ENCODE results near the gene MMP28.

Gene MMP28

DNA sequence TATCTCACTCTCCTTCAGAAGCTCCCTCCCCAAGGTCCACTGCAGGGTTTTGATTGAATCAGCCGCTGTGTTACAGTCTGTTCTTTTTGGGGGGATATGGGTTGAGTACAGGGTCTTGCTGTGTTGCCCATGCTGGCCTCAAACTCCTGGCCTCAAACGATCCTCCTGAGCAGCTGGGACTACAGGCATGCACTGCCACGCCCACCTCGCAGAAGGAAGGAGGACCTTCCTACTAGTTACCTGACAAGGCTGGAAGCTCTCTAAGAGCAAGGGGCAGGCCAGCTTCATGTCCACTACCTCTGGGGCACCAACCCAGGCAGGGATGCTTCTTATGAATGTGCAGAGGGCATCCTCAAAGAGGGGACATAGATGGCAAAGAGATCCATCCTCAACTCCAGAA lies 1.9 kb upstream of the MMP28 start:
- no peak for DNase-seq

DNA sequence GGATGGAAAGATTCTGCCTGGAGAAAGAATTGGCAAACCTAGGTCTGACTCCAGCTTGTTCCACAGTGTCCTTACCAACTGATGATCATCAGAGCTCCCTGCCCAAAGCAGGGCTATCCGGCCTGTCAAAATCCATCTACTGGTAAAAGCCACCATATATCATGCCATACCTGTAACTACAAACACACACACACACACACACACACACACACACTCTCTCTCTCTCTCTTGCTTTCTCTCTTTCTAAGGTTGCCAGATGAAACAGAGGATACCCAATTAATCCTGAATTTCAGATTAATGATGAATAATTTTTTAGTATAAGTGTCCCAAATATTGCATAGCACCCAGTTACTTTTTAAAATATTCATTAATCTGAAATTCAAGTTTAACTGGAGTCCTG lies 1.5 kb upstream of the MMP28 start:
- no peak for DNase-seq

DNA sequence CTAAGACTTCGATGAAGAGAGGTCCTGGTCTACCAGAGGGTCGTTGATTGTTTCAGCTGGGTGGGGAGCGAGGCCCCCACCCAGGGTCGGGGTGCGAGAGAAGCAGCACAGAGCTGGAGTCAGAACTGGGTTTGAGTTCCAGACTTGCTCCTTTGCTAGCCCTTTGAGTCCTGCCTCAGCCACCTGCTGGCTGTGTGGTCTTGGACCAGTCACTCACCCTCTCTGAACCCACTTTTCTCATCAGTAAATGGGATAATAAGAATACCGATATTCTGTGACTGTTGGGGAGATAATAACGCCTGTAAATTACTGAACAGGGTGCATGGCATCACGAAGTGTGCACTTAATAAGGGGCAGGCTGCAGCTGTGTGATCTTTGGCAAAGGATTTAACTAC lies 427 bp upstream of the MMP28 start:
- no peak for DNase-seq

DNA sequence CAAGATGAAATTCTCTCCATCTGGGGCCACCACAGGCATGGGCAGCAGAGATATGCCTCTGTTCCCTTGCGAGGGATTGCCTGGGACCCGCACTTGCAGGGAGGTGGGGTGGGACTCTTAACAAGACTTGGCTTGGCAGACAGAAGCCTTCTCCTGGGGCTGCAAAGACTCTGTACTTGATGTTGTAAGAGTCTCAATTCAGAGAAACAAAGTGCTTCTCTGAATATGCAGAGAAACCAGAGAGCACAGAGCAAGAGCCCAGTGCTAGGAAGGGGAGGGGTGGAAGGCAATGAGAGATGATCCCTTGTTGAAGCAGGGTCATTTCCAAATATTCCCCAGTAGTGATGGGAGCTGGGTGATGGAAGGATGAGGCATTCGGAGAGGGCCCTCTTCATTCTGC lies 2.2 kb downstream of the MMP28 start:
- no peak for DNase-seq

DNA sequence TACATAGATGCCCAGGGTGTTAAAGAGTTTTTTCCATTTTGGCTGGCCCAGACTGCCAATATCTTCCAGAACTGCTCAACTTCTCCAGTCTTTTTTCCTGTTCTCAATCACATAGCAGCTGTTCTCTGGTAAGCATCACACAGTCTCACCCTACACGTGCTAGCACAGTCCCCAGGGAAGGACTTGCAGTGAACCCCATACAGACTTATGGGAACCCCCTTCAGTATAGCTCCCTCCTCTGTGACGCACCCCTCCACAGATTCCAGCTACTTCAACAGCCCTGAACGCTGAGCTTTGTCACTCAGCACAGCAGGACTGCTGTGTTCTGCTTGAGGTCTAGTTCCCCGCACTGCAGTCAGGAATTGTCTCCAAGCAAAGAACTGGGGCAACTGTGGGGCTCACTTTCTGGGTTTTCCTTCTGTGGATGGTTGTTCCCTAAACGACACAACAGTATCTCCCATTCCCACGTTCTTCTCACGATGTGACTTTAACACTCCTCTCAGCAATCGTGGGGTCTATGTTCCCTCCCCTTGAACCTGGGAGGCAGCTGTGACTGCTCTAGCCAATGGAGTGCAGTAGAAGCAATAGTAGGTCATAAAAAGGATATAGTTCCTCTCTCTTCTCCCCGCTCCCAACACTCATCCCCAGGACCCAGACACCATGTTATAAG lies 3.6 kb downstream of the MMP28 start:
- no peak for DNase-seq

DNA sequence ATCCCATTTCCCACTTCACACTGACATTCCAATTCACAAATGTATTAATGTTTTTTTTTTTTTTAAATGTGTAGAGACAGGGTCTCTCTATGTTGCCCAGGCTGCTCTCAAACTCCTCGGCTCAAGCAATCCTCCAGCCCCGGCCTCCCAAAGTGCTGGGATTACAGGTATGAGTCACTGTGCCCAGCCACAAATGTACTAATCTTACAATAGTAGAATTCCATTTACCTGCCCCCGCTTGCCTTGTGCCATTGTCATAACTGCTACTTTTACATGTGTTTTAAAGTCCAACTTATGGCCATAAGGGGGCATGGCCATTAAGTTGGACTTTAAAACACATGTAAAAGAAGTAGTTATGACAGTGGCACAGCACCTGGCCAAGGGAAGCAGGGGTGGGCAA lies 4.6 kb downstream of the MMP28 start:
- no peak for DNase-seq

DNA sequence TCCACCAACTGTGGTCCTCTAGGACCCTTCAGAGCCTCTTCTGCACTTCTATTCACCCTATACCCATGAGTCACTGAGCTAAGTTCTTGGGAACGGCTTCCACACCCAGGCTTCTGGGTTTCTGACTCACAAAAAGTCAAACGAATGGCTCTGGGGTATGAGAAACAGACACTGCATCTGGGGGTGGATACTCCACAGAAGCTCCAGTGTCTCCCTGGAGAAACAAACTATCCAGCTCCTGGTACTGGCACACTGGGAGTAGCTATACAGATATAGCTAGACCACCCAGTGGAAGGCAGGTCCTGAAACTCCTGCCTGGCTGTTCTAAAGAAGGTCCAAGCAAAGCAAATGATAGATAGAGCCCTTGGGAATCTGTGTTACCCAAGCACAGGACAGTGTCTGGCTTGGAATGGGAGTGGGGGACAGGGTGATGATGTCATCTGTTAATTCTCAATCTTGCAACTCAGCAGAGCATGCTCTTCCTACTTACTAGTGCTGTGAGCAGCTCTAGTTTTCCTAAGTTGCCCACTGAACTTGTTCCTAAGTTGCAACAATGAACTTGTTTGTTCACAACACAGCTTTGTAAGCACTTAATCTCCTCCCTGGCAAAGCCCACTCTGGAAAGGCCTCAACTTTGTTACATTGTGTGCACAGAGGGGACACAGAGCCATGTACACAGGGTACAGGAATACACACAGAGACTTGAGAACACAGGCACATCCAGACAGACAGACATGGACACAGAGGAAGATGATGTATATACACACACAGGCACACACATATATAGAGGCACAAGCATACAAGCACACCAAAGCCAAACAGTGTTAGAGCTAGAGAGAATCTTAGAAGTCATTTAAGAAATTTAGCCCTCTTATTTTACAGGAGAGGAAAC lies 6.7 kb downstream of the MMP28 start:
- no peak for DNase-seq

DNA sequence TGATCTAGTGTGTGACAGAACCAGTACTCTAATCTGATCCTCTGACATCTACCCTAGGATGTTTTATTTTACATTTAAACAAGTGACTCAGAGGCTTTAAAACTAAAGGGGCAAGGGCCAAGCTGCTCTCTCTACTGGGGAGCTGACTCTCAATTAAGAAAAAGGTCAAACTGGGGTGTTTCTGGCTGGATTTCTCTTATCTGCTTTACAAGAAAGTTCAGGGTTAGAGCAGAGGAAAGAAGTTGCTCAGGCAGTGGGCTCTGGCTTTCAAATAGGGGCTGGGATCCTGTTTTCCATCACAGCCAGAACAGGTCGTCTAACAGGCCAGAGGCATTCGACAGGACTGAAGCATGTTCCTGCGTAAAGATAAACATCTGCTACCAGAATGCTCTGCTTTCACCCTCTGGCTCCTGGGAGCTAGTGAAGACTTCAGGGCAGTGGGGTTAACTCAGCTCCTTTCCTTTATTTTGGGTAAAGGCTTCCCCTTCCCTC lies 8.5 kb downstream of the MMP28 start:
- no peak for DNase-seq

DNA sequence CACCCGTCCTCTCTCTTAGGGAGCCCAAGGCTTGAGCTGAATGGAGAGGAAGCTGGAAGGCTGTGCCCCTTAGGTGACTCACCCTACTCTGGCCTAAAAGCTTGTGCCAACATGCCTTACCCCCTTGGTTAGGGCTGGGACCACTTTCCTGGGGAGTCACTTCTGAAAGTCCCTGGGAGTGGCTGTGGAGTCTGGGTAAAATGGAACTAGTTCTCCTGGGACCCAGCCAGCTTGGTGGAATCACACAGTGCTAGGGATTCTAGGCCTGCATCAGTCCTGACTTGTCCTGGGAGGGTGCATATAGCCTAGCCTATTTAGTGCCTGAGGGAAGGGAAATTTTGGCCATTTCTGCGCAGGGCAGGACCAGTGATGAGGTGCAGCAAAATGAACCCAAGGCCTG lies 10.5 kb downstream of the MMP28 start:
- no peak for DNase-seq

DNA sequence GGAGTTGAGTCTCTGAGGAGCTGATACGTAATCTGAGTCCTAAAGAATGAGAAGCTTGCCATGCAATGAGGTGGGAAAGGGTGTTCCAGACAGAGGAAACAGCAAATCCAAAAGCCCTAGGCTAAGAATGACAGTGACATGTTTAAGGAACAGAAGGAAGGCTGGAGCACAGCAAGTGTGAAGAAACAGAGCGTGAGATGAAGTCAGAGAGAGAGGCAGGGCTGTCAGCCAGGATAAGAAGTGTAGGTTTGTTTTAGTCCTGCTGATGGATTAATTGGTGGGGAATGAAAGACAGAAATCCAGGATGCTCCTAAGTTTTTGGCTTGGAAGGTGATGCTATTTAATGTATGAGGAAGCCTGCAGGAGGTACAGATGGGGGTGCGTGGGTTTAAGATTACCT lies 14.5 kb downstream of the MMP28 start:
- DNase-seq: no peak

DNA sequence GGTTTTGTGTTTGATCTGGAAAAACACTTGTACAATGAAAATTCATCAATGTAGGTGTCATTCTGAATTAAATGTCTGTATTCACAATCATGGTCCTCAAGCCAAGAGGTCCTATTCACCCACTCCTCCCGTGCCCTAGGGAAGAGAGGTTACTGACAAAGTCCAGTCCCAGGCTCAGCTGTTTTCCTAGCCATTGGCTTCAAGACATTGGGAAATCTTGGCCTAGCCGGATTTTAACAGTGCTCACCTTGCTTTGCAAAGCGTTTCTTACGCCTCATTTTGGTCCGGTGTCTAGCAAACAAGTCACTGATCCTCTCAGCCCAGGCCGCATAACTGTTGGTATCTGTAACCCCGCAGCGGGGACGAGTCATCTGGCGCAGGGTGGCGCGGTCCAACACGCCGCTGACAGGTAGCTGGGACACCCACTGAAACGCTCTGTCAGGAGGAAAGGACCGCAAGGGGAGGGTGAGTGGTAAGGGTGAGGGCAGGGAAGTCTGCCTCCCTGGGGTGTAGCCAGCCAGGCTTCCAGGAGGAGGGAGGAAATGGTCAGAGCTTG lies 16.7 kb downstream of the MMP28 start:
- no peak for DNase-seq

DNA sequence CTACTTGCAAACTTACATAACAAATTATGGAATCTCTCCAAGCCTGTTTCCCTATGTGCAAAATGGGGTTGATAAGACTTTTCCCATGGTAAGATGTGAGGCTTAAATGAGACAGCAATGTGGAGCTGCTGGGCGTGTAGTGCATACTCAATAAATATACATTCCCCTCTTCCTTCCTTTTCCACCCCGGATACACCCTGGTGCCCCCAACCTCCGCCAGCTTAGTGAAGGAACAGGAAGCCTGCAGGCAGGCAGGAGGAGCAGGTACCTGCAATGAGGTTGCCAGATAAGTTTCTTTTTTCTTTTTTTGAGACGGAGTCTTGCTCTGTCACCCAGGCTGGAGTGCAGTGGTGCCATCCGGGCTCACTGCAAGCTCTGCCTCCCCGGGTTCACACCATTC lies 19.9 kb downstream of the MMP28 start:
- no peak for DNase-seq

DNA sequence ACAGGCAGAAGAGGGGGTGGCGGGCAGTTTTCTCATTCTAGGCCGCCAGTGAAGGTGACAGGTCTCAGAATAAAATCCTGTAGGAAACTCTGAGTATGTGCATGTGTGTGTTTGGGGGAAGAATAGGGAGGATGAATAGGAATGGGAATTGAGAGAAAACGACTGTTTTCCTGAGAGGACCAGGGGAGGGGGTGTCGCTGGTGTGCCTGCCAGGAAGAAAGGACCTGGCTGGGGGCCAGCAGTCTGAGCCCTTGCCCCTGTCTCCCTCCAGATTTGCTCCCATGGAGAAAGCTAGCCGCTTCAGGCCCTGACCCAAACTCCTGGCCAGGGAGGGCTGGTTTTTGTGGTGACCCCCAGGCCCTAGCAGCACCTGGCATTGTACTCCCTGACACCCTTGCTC lies 20.4 kb downstream of the MMP28 start:
- DNase-seq: no peak

DNA sequence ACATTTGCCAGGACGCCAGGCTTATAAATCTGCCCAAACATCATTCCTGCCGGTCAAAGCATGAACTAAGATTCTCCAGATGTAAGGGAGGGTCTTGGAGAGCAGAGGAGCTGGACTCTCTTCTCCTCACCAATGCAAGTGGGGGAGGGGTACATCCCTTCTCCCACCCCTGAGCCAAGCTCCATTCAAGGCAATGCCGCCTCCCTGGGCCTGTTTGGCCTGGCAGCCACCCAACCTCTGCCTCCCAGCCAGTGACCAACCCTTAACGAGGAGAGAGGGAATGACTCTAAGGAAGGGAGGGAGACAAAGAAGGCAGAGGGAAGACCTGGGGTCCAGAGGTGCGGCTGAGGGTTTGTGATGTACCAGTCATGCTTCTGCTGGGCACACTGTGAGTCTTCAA lies 20.9 kb downstream of the MMP28 start:
- DNase-seq: no peak

DNA sequence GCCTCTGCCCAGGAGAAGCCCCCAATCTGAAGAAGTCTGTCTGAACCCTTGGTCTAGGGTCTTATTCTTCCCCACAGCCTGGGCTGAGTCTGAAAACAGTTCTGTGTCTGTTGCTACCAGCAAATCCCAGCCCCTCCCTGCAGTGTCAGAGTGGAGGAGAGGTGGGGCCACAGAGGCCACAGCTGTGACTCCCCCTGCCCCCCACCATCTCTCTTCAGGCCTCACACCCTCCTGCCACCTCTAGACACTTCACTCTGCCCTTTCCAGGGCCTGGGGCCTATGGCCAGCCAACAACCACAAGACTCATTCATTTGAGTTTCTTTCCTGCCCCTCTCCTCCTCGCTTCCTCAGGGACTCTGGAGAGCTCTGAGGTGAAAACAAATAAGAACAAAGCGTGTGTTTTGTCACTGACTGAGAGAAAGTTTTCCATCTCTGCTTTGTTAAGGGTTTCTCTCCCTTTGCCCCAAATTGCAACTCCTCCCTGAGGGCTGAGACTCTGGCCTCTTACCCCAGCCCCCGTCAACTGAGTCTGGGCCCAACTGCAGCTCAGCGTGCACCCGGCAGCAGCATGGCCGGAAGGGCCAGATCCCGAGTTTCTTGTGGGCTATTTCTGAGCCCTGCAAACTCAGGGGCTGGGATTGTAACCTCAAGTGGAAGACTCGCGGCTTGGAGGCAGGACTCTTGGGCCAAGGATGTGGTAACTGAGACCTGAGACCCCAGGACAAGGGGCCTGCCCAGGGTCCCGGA lies 21.6 kb downstream of the MMP28 start:
- DNase-seq: no peak

DNA sequence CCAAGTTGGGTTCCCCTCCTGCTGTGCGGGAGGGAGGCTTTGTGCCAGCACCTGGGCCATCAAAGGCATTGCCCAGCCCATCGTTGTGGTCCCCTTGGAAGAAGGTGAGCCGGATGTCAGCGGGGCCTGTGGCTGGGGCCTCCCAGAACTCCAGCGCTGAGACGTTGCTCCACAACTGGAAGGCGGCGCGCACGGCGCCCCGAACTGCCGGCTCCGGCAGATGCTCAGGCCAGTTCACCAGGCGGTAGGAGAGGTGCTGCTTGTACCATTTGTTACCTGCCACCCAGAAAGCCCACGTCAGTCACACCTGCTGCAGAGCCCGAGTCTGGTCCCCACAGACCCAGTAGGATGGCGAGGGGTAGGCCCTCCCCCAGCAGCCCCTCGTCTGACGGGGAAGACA lies 22.3 kb downstream of the MMP28 start:
- DNase-seq: no peak

DNA sequence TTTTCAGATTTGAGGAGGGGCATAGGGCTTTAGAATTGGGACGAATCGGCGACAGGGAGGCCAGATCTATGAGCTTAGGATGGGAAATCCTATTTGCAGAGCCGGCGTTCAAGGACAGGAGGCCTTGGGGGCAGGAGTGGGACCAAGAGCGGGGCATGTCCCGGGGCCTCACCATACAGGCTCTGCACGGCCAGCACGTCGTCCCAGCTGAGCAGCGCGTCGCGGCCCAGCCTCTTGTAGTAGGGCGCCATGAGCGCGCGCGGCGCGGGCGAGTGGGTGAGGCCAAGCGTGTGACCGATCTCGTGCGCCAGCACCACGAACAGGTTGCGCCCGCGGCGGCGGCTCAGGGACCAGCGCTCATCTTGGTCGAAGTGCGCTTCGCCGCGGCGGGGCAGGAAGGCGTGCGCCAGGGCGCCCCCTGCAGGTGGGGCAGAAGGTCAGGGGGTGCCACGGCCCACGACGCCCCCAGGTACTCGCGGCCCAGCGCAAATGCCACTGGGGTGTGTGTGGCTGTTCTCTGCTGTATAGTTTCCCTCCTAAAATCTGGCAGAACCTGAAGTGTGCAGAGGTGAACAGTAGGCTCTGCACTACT lies 25.4 kb downstream of the MMP28 start:
- DNase-seq: no peak

DNA sequence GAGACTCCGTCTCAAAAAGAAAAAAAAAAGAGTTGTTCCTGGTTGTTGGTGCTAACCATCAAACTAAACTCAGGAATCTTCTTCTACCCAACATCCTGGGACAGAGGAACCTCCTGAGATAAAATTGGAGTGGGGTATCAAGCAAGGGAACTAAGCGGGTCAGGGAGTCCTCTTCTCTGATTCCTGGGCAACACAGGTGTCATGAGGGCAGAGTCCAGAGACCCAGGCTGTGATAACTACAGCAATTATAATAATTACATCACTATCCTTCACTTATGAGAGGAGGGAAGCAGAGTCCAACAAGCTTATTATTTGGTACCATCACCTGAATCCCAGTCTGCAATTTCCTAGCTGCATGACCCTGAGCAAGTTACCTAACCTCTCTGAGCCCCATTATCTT lies 26.6 kb downstream of the MMP28 start:
- DNase-seq: no peak

DNA sequence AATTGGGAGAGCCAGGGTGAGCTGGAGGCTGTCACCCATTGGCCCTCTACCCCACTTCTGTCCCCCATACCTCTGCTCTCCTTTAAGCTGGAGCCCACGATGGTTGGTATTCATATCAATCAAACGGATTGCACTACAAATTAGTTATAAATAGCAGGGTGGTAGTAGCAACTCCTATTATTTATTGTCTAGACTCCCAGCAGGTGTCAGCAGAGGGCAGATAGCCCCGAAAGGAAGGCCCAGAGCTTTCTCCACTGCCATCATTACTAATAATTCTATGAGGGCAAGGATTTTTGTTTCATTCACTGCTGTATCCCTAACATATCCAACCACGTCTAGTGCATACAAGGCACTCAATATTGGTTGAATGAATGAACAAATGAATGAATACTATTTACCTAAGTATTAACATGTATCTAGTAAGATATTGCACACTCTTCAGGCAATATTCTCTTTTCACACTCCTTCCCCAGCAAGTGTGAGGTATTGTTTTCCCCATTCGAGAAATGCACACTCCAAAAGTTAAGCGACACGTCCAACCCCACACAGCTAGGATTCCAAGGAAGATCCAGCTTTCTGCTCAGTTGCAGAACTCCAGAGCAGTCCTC lies 28.4 kb downstream of the MMP28 start:
- DNase-seq: peak; percentile 67

DNA sequence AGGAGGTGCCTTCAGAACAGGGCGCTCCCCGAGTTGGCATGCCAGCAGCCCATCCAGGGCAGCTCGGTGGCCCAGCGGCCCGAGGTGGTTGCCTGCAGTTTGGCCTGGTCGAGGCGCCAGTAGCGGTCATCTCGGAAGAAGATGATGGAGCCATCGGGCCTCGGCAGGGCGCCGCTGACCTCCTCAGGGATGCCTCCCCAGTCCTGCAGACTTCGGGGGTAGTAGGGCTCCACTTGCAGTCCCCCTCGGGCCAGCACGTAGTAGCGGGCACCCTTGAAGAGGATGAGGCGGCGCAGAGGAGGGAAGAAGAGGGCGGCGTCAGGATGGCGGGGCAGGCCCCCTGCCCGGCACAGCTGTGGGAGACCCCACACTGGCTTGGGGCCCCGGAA lies 29.0 kb downstream of the MMP28 start:
- no peak for DNase-seq

DNA sequence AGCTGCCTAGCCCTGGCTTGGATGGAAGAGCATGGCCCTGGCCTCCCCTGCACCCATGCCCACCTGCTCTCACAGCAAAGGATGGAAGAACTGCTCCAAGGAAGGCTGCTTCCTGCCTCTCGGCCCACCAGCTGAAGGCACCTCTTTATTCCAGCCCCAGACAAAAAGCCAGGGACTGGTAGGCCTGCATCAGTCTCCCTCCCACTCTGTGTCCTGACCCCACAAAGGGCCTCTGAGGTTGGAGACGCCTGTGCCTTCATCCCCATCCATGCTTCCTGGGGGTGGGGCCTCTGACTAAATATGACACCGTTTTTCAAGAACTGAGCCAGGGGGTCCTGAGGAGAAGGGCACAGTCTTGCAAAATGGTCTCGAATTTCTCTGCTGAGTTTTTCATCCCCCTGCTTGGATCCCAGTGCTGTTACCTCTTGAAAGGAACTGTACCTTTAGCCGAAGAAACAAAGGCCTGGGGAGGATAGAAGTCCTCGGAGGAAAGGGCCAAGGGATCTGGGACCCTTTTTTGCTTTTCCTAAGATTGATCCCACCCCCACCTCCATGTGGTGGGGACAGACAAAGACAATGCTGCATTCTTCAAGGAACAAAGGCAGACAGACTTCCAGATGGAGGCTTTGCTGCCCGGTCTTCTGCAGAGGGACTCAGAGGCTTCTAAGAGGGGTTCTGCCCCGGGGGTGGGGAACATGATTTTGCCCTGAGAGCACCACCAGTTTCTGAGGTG lies 29.5 kb downstream of the MMP28 start:
- DNase-seq: no peak
